ENCODE results near the gene STK10. TPM values are rescaled to one million over a fixed set of nuclear protein-coding genes. Genes with fewer than 3 reads are reported as not detected.

The STK10 gene
- total RNA-seq, 1 donor from 2014 or later = 60.2 TPM

DNA sequence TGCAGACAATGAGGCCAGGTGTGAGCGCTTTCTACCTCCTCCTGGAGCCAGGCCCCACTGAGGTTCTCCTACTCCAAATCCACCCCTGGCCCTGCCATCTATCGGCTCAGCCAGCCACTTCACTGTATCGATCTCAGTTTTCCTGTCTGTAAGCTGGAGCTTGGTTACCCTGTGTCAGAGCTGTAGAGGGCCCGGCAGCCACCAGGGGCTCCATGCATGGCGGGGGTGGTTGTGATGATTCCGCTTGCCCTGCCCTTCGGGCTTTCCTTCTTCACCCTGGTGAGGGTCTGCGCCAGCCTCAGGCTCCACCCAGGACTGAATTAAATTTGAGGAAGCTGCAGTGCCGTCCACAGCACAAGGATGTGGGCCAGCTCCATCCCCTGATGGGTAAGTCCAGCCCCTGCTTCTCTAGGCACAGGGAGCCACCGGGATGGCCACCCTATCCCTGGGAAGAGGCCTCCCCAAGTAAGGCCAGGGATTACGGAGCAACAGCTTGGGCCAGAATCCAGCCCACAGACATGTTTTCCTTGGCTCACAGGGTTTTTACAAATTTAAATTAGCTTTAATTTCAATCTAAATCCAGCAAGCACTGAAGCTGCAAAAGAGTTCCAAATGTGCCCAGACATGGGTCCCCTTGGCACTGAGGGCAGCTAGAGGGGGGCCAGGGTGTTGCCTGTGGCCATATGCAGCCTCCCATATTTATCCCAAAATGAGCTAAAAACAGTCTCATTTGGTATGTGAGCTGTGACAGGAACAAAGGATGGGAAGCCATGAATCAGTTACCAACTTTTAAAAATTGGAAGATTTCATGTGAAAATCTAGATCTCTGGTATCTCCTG is 92.4 kb downstream of the STK10 start:
- FAIRE-seq = no peak
- peaks cover 2% of the 10 kb centered on the region for H3K4me1 Mint-ChIP-seq (ENCODE audit: low read depth, unreplicated experiment)

DNA sequence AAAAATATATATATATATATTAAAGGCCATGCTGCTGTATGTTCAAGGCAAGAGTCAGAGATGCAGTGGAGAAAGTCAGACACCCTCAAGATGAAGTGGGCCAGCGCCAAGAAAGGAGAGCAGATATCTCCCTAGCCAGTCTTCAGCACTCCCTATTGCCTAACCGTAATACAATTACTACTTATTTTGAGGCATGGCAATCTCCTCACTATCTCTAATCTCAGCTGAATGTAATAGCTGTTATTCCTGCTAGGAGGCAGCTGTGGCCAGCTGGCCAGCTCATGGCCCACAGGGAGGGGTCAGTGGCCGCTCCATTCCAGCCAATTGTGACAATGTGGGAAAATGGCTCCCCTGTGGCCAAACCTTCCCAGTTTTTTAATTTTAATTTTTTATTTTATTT is 94.1 kb downstream of the STK10 start:
- Mint-ChIP-seq H3K27me3 (ENCODE audit: low read depth, unreplicated experiment) (no peaks in the 10 kb centered on the region), H3K4me1 (ENCODE audit: low read depth, unreplicated experiment) (peaks cover 2% of the 10 kb centered on the region), H3K9me3 (ENCODE audit: unreplicated experiment) (no peaks in the 10 kb centered on the region), H3K36me3 (ENCODE audit: low read depth, unreplicated experiment) (peaks cover 27% of the 10 kb centered on the region), H3K27ac (ENCODE audit: unreplicated experiment) (no peak overlapping the region), H3K4me3 (ENCODE audit: unreplicated experiment) (no peak overlapping the region)
- FAIRE-seq = no peak
- H3K36me3 ChIP-seq (ENCODE audit: insufficient read depth, low read length) = peaks cover 8% of the 10 kb centered on the region
- no peak overlapping the region for H3K9ac ChIP-seq (ENCODE audit: low read length)
- H4K20me1 ChIP-seq (ENCODE audit: insufficient read depth, low read length) = peaks cover 21% of the 10 kb centered on the region
- H3K4me2 ChIP-seq (ENCODE audit: low read length) = no peak overlapping the region
- no peak for TF ChIP-seq EZH2 (IDR thresholded peaks at IDR 0.05; ENCODE audit: insufficient read depth, low read length)
- TF ChIP-seq, protein P1, sequence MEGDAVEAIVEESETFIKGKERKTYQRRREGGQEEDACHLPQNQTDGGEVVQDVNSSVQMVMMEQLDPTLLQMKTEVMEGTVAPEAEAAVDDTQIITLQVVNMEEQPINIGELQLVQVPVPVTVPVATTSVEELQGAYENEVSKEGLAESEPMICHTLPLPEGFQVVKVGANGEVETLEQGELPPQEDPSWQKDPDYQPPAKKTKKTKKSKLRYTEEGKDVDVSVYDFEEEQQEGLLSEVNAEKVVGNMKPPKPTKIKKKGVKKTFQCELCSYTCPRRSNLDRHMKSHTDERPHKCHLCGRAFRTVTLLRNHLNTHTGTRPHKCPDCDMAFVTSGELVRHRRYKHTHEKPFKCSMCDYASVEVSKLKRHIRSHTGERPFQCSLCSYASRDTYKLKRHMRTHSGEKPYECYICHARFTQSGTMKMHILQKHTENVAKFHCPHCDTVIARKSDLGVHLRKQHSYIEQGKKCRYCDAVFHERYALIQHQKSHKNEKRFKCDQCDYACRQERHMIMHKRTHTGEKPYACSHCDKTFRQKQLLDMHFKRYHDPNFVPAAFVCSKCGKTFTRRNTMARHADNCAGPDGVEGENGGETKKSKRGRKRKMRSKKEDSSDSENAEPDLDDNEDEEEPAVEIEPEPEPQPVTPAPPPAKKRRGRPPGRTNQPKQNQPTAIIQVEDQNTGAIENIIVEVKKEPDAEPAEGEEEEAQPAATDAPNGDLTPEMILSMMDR (IDR thresholded peaks at IDR 0.05; ENCODE audit: insufficient read depth, low read depth, low read length) = no peak
- H2AFZ ChIP-seq (ENCODE audit: low read depth, low read length) = no peak overlapping the region
- no peaks in the 10 kb centered on the region for H3K9me3 ChIP-seq (ENCODE audit: insufficient read depth, low read depth, low read length)
- no peak overlapping the region for H3K27ac ChIP-seq (ENCODE audit: low read depth, low read length)
- DNase-seq (ENCODE audit: low read depth) = no peak
- H3K79me2 ChIP-seq (ENCODE audit: insufficient read depth, low read length) = peaks cover 3% of the 10 kb centered on the region
- H3K27me3 ChIP-seq (ENCODE audit: insufficient read depth, low read length) = no peaks in the 10 kb centered on the region
- H3K4me1 ChIP-seq (ENCODE audit: insufficient read depth, low read length) = no peaks in the 10 kb centered on the region
- H3K4me3 ChIP-seq (ENCODE audit: insufficient read depth, low read depth, low read length) = no peak overlapping the region

More for the DNA sequence above, 92.4 kb downstream of the STK10 start:
- Histone ChIP-seq H4K20me1 (ENCODE audit: insufficient read depth, low read length) (peaks cover 19% of the 10 kb centered on the region), H3K27ac (ENCODE audit: low read depth, low read length) (peak overlapping the region; percentile 17), H3K9ac (ENCODE audit: low read length) (no peak overlapping the region), H3K36me3 (ENCODE audit: insufficient read depth, low read length) (peaks cover 8% of the 10 kb centered on the region), H3K79me2 (ENCODE audit: insufficient read depth, low read length) (peaks cover 3% of the 10 kb centered on the region), H3K27me3 (ENCODE audit: insufficient read depth, low read length) (no peaks in the 10 kb centered on the region), H3K4me2 (ENCODE audit: low read length) (no peak overlapping the region), H3K4me3 (ENCODE audit: insufficient read depth, low read depth, low read length) (no peak overlapping the region), H3K4me1 (ENCODE audit: insufficient read depth, low read length) (no peaks in the 10 kb centered on the region), H2AFZ (ENCODE audit: low read depth, low read length) (no peak overlapping the region), H3K9me3 (ENCODE audit: insufficient read depth, low read depth, low read length) (no peaks in the 10 kb centered on the region)
- Mint-ChIP-seq H3K27me3 (ENCODE audit: low read depth, unreplicated experiment) (no peaks in the 10 kb centered on the region), H3K9me3 (ENCODE audit: unreplicated experiment) (no peaks in the 10 kb centered on the region), H3K36me3 (ENCODE audit: low read depth, unreplicated experiment) (peaks cover 21% of the 10 kb centered on the region), H3K4me3 (ENCODE audit: unreplicated experiment) (no peak overlapping the region), H3K27ac (ENCODE audit: unreplicated experiment) (no peak overlapping the region)
- TF ChIP-seq, protein P1 (IDR thresholded peaks at IDR 0.05; ENCODE audit: insufficient read depth, low read depth, low read length) = no peak
- TF ChIP-seq EZH2 (IDR thresholded peaks at IDR 0.05; ENCODE audit: insufficient read depth, low read length) = no peak
- DNase-seq (ENCODE audit: low read depth) = peak; percentile 46

DNA sequence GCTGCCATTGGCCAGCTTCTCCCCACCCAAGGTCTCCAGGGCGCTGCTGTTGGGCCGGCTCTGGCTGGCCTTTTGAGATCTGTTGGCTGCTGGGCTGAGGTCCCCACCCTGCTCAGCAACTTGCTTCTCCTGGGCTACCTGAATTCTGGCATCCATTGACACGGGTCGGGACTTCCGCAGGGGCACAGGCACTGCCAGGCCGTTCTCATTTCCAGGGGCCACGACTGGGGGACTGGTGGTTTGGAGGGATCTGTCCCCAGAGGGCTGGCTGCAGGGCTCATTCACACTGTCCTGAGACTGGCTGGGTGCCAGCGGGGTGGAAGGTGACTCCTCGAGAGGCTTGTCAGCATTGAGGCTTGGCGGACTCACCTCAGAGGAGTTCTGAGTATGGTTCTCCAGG is 94.5 kb downstream of the STK10 start:
- TF ChIP-seq EZH2 (IDR thresholded peaks at IDR 0.05; ENCODE audit: insufficient read depth, low read length) = no peak
- TF ChIP-seq, protein P1 (IDR thresholded peaks at IDR 0.05; ENCODE audit: insufficient read depth, low read depth, low read length) = no peak
- Mint-ChIP-seq H3K9me3 (ENCODE audit: unreplicated experiment) (no peaks in the 10 kb centered on the region), H3K27me3 (ENCODE audit: low read depth, unreplicated experiment) (no peaks in the 10 kb centered on the region), H3K36me3 (ENCODE audit: low read depth, unreplicated experiment) (peaks cover 28% of the 10 kb centered on the region), H3K27ac (ENCODE audit: unreplicated experiment) (no peak overlapping the region), H3K4me1 (ENCODE audit: low read depth, unreplicated experiment) (peaks cover 2% of the 10 kb centered on the region), H3K4me3 (ENCODE audit: unreplicated experiment) (no peak overlapping the region)
- H3K36me3 ChIP-seq (ENCODE audit: insufficient read depth, low read length) = peaks cover 8% of the 10 kb centered on the region
- no peak for FAIRE-seq
- H3K27me3 ChIP-seq (ENCODE audit: insufficient read depth, low read length) = no peaks in the 10 kb centered on the region
- no peaks in the 10 kb centered on the region for H3K4me1 ChIP-seq (ENCODE audit: insufficient read depth, low read length)
- H3K4me2 ChIP-seq (ENCODE audit: low read length) = no peak overlapping the region
- H2AFZ ChIP-seq (ENCODE audit: low read depth, low read length) = no peak overlapping the region
- H3K9ac ChIP-seq (ENCODE audit: low read length) = no peak overlapping the region
- no peak overlapping the region for H3K4me3 ChIP-seq (ENCODE audit: insufficient read depth, low read depth, low read length)
- no peak for DNase-seq (ENCODE audit: low read depth)
- peaks cover 17% of the 10 kb centered on the region for H4K20me1 ChIP-seq (ENCODE audit: insufficient read depth, low read length)
- H3K27ac ChIP-seq (ENCODE audit: low read depth, low read length) = no peak overlapping the region
- H3K79me2 ChIP-seq (ENCODE audit: insufficient read depth, low read length) = peaks cover 3% of the 10 kb centered on the region
- H3K9me3 ChIP-seq (ENCODE audit: insufficient read depth, low read depth, low read length) = no peaks in the 10 kb centered on the region
